NCI-H345 (cell line): ENCODE data around the gene ARHGEF4.

ENCODE experiments used
- DNase-seq: peaks from one replicate; lab custom pipeline; 2025; lab: John Stamatoyannopoulos, UW

The ARHGEF4 gene

GRCh38 chr2:131093696-131094462 lies 257.2 kb downstream of the ARHGEF4 start:
- peak; percentile 78 for DNase-seq

- peak; percentile 78 for DNase-seq
Measured at GRCh38 chr2:131094463-131095281, 258.0 kb downstream of the ARHGEF4 start.
